Measurements from ENCODE around the gene LPP. TPM values are rescaled to one million over a fixed set of nuclear protein-coding genes. Genes with fewer than 3 reads are reported as not detected.

Gene LPP
- total RNA-seq, 1 donor, result 77.4 TPM

DNA sequence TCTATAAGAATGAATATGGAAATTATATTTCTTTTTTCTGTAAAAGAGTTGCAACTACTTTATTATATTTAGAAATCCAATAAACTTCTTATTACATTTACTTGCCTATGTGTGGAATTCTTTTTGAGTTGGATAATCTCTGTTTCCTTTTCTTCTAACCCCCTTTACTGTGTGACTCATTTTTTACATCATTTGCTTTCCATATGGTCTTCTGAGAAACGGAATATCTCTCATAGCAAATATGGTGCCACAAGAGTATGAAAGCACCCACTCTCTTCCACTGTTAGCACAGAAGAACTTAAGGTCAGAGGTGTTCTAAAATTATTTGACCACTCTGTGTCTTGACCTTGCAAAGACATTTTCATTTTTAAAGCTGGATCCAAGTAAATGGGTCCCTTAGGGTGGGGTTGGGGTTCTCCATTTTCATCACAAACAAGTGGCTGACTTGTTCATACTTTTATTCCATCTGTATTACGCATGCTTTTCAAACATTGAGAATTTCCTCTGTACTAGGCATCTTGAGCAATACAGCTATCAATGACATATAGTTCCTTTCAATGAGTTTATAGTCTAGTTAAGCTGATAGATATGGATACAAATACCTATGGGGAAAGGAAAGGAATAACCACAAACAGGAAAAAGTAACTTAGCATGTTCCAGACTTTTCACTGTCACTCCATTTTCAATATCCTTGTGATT is 736.8 kb downstream of the LPP start:
- Histone ChIP-seq H3K27ac (ENCODE audit: low read depth, low read length) (no peak overlapping the region), H3K4me3 (ENCODE audit: insufficient read depth, low read length) (no peak overlapping the region)
- DNase-seq (ENCODE audit: insufficient read length, low spot score, missing footprints), result no peak

DNA sequence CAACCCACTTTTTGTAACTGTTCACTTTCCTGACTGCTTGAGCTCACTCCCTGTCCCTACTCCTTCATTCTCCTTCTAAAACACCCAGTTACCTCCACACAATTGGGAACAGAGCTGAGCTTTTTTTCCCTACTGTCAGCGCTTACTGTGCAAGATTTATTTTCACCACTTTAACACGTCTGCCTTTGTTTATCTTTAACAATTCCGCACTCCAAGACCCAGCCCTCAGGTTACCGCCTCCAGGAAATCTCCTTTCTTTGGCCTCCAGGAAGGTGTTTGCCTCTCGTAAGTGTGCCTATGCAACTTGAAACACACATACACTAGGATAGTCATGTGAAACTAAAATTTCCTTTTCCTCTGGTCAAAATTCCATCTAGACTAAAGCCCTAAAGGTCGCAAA is 745.9 kb downstream of the LPP start:
- Histone ChIP-seq H3K27ac (ENCODE audit: low read depth, low read length) (peak overlapping the region; percentile 60), H4K20me1 (ENCODE audit: insufficient read depth, low read length) (no peaks in the 10 kb centered on the region), H3K4me1 (ENCODE audit: insufficient read depth, low read length) (peaks cover 25% of the 10 kb centered on the region), H3K36me3 (ENCODE audit: insufficient read depth, low read length) (no peaks in the 10 kb centered on the region), H3K27me3 (ENCODE audit: insufficient read depth, low read length) (no peaks in the 10 kb centered on the region), H3K9me3 (ENCODE audit: low read depth, low read length) (no peaks in the 10 kb centered on the region), H3K79me2 (ENCODE audit: insufficient read depth, low read length) (no peaks in the 10 kb centered on the region), H3K4me2 (ENCODE audit: insufficient read depth, low read length) (no peak overlapping the region), H3K4me3 (ENCODE audit: insufficient read depth, low read length) (no peak overlapping the region), H2AFZ (ENCODE audit: low read length) (no peak overlapping the region)
- TF ChIP-seq, protein P1, sequence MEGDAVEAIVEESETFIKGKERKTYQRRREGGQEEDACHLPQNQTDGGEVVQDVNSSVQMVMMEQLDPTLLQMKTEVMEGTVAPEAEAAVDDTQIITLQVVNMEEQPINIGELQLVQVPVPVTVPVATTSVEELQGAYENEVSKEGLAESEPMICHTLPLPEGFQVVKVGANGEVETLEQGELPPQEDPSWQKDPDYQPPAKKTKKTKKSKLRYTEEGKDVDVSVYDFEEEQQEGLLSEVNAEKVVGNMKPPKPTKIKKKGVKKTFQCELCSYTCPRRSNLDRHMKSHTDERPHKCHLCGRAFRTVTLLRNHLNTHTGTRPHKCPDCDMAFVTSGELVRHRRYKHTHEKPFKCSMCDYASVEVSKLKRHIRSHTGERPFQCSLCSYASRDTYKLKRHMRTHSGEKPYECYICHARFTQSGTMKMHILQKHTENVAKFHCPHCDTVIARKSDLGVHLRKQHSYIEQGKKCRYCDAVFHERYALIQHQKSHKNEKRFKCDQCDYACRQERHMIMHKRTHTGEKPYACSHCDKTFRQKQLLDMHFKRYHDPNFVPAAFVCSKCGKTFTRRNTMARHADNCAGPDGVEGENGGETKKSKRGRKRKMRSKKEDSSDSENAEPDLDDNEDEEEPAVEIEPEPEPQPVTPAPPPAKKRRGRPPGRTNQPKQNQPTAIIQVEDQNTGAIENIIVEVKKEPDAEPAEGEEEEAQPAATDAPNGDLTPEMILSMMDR (IDR thresholded peaks at IDR 0.05; ENCODE audit: extremely low read depth, low read depth, low read length), result no peak
- no peak for DNase-seq (ENCODE audit: insufficient read length, low spot score, missing footprints)

More for the DNA sequence above, 736.8 kb downstream of the LPP start:
- Histone ChIP-seq H3K4me2 (ENCODE audit: insufficient read depth, low read length) (no peak overlapping the region), H3K4me1 (ENCODE audit: insufficient read depth, low read length) (peaks cover 11% of the 10 kb centered on the region), H3K27me3 (ENCODE audit: insufficient read depth, low read length) (no peaks in the 10 kb centered on the region), H2AFZ (ENCODE audit: low read length) (no peak overlapping the region), H3K36me3 (ENCODE audit: insufficient read depth, low read length) (no peaks in the 10 kb centered on the region), H4K20me1 (ENCODE audit: insufficient read depth, low read length) (no peaks in the 10 kb centered on the region), H3K9me3 (ENCODE audit: low read depth, low read length) (no peaks in the 10 kb centered on the region), H3K79me2 (ENCODE audit: insufficient read depth, low read length) (no peaks in the 10 kb centered on the region)
- TF ChIP-seq, protein P1 (IDR thresholded peaks at IDR 0.05; ENCODE audit: extremely low read depth, low read depth, low read length), result no peak

DNA sequence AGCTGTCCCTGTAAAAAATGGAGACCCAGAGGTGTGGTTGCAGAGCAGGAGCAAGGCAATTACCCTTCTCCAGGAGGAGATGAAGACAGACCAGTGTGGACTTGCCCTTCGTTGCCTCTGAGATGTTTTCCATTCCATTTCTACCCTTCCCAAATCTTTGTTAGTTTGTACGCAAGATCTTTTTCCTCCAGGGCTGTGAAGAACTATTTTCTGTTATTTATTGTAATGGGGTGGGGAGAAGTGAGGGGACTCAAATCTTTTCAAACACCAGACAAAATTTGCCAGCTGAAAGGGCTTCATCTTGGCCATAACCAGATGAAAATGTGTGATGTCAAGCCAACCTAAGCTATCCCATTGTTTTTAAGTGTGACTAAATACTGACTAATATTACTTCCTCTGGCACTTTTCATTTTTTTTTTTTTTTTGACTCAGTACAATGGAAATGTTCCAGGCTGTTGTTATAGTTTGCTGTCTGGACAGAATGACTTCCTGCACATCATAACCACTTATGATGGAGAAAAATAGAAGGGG is 746.5 kb downstream of the LPP start:
- Histone ChIP-seq H4K20me1 (ENCODE audit: insufficient read depth, low read length) (no peaks in the 10 kb centered on the region), H3K27me3 (ENCODE audit: insufficient read depth, low read length) (no peaks in the 10 kb centered on the region), H3K4me2 (ENCODE audit: insufficient read depth, low read length) (peak overlapping the region; percentile 61), H3K36me3 (ENCODE audit: insufficient read depth, low read length) (no peaks in the 10 kb centered on the region), H2AFZ (ENCODE audit: low read length) (no peak overlapping the region), H3K79me2 (ENCODE audit: insufficient read depth, low read length) (no peaks in the 10 kb centered on the region), H3K4me1 (ENCODE audit: insufficient read depth, low read length) (peaks cover 25% of the 10 kb centered on the region), H3K4me3 (ENCODE audit: insufficient read depth, low read length) (no peak overlapping the region), H3K9me3 (ENCODE audit: low read depth, low read length) (no peaks in the 10 kb centered on the region), H3K27ac (ENCODE audit: low read depth, low read length) (peak overlapping the region; percentile 86)
- TF ChIP-seq, protein P1 (IDR thresholded peaks at IDR 0.05; ENCODE audit: extremely low read depth, low read depth, low read length), result no peak
- DNase-seq (ENCODE audit: insufficient read length, low spot score, missing footprints), result peak; percentile 89

DNA sequence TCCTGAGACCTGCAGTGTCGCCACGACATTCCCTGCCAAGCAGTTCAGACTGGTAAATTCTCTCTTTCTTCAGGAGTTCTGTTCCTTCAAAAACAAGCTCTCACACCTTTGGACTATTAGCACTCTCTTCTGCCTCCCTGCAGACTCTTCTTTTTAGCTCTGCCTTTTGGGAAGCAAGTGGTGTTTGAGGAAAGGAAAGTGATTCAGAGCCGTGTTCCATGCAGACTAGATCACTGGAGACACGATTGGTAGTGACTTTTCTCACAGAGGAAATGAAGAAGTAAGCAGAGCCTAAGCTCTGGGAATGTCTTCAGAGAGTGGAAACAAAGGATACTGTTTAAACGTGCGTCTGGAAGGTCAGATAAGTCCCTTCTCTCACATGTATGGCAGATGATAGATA is 747.2 kb downstream of the LPP start:
- DNase-seq (ENCODE audit: insufficient read length, low spot score, missing footprints), result peak; percentile 80
- Histone ChIP-seq H4K20me1 (ENCODE audit: insufficient read depth, low read length) (no peaks in the 10 kb centered on the region), H3K27ac (ENCODE audit: low read depth, low read length) (peak overlapping the region; percentile 86), H3K27me3 (ENCODE audit: insufficient read depth, low read length) (no peaks in the 10 kb centered on the region), H3K4me3 (ENCODE audit: insufficient read depth, low read length) (peak overlapping the region; percentile 5), H3K4me1 (ENCODE audit: insufficient read depth, low read length) (peaks cover 25% of the 10 kb centered on the region), H3K9me3 (ENCODE audit: low read depth, low read length) (no peaks in the 10 kb centered on the region), H3K79me2 (ENCODE audit: insufficient read depth, low read length) (no peaks in the 10 kb centered on the region), H2AFZ (ENCODE audit: low read length) (peak overlapping the region; percentile 7), H3K36me3 (ENCODE audit: insufficient read depth, low read length) (no peaks in the 10 kb centered on the region), H3K4me2 (ENCODE audit: insufficient read depth, low read length) (peak overlapping the region; percentile 61)
- TF ChIP-seq, protein P1 (IDR thresholded peaks at IDR 0.05; ENCODE audit: extremely low read depth, low read depth, low read length), result no peak
